Astrocyte of the spinal cord (primary cell): ENCODE data around the gene RPS3.

Experiments used
- DNase-seq: peaks from one replicate; pipeline ENCODE4 v3.0.0; 2011; ENCODE audit warnings: low read depth, low spot score
- H3K4me3 ChIP-seq: 2 replicates; pipeline ENCODE4 v1.5.1; 2011; ENCODE audit warnings: low read depth, mild to moderate bottlenecking, low read length, moderate library complexity
- CTCF ChIP-seq: IDR thresholded peaks from 2 replicates; pipeline ENCODE4 v1.5.1; 2012; ENCODE audit warnings: low read depth, mild to moderate bottlenecking, low read length, inconsistent platforms
- in situ Hi-C: cut with HindIII; loops from 2 replicates; pipeline ENCODE4 v1.10.0; 2017; ENCODE audit warnings: low sequenced_read_pairs

RPS3 gene

GRCh38 chr11:75440960-75441803, 41.9 kb downstream of the RPS3 start:
- no peak overlapping the region for H3K4me3 ChIP-seq
- TF ChIP-seq CTCF = no peak
- DNase-seq = no peak
- in situ Hi-C loops = no loop called here

GRCh38 chr11:75441804-75442132, 42.5 kb downstream of the RPS3 start:
- no peak for DNase-seq
- no peak overlapping the region for H3K4me3 ChIP-seq
- no peak for TF ChIP-seq CTCF
- in situ Hi-C loops = no loop called here

- H3K4me3 ChIP-seq = no peak overlapping the region
- in situ Hi-C loops = no loop called here
- no peak for TF ChIP-seq CTCF
- DNase-seq = no peak
These were observed 43.0 kb downstream of the RPS3 start for GRCh38 chr11:75442161-75442885.

- no peak overlapping the region for H3K4me3 ChIP-seq
- TF ChIP-seq CTCF = no peak
- DNase-seq = no peak
- in situ Hi-C loops = no loop called here
These were observed 43.7 kb downstream of the RPS3 start for GRCh38 chr11:75443043-75443442.

- peak; percentile 93 for TF ChIP-seq CTCF
- no peak overlapping the region for H3K4me3 ChIP-seq
- in situ Hi-C loops = no loop called here
These were observed 46.1 kb downstream of the RPS3 start for GRCh38 chr11:75445315-75445953.

GRCh38 chr11:75447415-75447814, 48.1 kb downstream of the RPS3 start:
- no peak for DNase-seq
- no peak overlapping the region for H3K4me3 ChIP-seq
- in situ Hi-C loops = no loop called here
- no peak for TF ChIP-seq CTCF

More at GRCh38 chr11:75445315-75445953, 46.1 kb downstream of the RPS3 start:
- peak; percentile 40 for DNase-seq
